ENCODE results near the gene SLC22A13. TPM values are rescaled to one million over a fixed set of nuclear protein-coding genes. Genes with fewer than 3 reads are reported as not detected.

The SLC22A13 gene
- polyA plus RNA-seq, 1 experiment = 0.15 TPM

DNA sequence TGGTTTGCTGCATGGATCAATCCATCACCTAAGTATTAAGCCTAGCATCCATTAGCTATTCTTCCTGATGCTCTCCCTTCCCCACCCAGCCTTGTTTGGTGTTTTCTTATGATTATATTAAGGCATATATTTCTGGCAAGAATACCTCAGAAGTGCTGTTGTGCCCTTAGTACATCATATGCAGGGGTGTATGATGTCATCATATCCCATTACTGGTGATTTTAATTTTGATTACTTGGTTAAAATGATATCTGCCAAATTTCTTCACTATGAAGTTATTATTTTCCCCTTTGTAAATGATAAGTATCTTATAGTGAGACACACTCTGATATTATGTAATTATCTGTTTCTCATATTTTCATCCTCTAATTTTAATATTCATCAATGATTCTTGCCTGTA, 31.9 kb downstream of the SLC22A13 start:
- Histone ChIP-seq H3K4me3 (ENCODE audit: low read depth, low read length) (no peak overlapping the region), H3K27ac (ENCODE audit: low read depth, low read length) (no peak overlapping the region), H3K27me3 (ENCODE audit: control insufficient read depth, insufficient read depth, low read length) (peaks cover 2% of the 10 kb centered on the region), H3K9me3 (ENCODE audit: control insufficient read depth, insufficient read depth, low read length) (no peaks in the 10 kb centered on the region)
- TF ChIP-seq, protein P1, sequence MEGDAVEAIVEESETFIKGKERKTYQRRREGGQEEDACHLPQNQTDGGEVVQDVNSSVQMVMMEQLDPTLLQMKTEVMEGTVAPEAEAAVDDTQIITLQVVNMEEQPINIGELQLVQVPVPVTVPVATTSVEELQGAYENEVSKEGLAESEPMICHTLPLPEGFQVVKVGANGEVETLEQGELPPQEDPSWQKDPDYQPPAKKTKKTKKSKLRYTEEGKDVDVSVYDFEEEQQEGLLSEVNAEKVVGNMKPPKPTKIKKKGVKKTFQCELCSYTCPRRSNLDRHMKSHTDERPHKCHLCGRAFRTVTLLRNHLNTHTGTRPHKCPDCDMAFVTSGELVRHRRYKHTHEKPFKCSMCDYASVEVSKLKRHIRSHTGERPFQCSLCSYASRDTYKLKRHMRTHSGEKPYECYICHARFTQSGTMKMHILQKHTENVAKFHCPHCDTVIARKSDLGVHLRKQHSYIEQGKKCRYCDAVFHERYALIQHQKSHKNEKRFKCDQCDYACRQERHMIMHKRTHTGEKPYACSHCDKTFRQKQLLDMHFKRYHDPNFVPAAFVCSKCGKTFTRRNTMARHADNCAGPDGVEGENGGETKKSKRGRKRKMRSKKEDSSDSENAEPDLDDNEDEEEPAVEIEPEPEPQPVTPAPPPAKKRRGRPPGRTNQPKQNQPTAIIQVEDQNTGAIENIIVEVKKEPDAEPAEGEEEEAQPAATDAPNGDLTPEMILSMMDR (IDR thresholded peaks at IDR 0.05; ENCODE audit: low read depth, low read length) = no peak
- CTCF ChIA-PET = interaction anchor here (1.1 to 2.0 kb wide), 9 partner anchors 8 to 293 kb away, joined by 3 to 9 read pairs (median 5); partner anchors contain the start of gene ACAA1
- no peak for DNase-seq (ENCODE audit: low read depth, low spot score)
- POLR2A ChIA-PET = interaction anchor here (0.7 kb wide), 1 partner anchor 361 kb away, joined by 3 read pairs; no protein-coding TSS in a partner anchor

DNA sequence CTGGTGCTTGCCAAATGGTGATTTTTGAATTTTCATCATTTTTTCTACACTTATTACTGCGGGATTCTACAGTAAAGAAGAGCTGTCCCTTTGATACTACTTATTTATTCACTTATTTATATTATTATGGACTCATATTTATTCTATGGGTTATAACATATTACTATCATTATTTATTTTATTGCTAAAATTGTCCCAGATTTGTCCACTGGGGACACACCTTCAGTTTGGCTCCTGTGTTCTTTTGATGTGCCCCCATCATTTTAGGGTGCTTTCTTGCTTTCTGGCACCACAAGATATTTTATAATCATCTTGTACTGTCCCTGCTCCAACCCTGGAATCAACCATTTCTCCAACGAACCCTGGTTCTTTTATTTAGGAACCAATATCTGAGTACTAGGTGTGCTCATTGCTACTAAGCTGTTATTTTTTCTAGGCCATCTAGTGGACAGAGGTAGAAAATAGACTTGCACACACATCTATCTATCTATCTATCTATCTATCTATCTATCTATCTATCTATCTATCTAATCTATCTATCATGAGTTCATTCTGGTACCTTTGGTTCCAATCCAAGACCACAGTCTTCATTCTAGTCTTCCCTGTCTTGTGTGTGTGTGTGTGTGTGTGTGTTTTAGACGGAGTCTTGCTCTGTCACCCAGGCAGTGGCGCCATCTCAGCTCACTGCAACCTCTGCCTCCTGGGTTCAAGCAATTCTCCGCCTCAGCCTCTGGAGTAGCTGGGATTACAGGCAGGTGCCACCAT, 32.5 kb downstream of the SLC22A13 start:
- TF ChIP-seq, protein P1 (IDR thresholded peaks at IDR 0.05; ENCODE audit: low read depth, low read length) = peak; percentile 53
- Histone ChIP-seq H3K27me3 (ENCODE audit: control insufficient read depth, insufficient read depth, low read length) (no peaks in the 10 kb centered on the region), H3K9me3 (ENCODE audit: control insufficient read depth, insufficient read depth, low read length) (no peaks in the 10 kb centered on the region), H3K27ac (ENCODE audit: low read depth, low read length) (no peak overlapping the region), H3K4me3 (ENCODE audit: low read depth, low read length) (no peak overlapping the region)
- POLR2A ChIA-PET = interaction anchor here (0.7 kb wide), 1 partner anchor 361 kb away, joined by 3 read pairs; no protein-coding TSS in a partner anchor
- no peak for DNase-seq (ENCODE audit: low read depth, low spot score)
- CTCF ChIA-PET = interaction anchor here (1.1 to 2.0 kb wide), 9 partner anchors 8 to 293 kb away, joined by 3 to 9 read pairs (median 5); partner anchors contain the start of gene ACAA1

DNA sequence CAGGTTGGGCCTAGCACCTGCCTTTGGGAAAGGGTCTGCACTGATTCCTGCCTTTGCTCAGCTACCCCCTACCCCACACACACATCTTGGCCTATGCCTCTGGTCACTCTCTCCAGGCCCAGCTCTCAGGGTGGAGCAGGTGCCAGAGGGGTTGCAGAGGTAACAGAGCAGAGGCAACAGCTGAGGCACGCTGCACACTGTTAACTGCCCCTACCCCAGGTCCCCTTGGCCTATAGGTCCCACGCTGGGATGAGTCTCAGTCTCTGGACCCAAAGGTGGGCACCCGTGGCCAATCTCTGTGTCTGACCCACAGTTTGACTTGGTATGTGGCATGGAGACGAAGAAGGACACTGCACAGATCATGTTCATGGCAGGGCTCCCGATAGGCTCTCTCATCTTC, 41.3 kb downstream of the SLC22A13 start:
- CTCF ChIA-PET = no interaction called here
- POLR2A ChIA-PET = no interaction called here

DNA sequence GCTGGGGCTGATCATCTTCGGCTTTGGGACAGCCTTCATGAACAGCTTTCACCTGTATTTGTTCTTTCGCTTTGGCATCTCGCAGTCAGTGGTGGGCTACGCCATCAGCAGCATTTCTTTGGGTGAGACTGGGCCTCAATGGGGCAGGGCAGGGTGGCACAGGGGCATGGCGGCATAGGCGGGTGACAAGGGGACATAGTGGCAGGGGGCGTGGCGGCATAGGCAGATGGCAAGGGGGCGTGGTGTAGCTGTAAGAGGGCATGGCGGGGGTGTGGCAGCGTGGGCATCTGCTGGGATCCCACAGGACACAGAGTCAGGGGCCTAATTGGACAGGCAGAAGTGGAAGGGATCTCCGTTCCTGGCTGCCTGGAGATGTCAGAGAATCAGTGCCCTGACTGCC, 42.0 kb downstream of the SLC22A13 start:
- TF ChIP-seq, protein P1 (IDR thresholded peaks at IDR 0.05; ENCODE audit: low read depth, low read length) = no peak
- ChIA-PET POLR2A (no interaction called here), CTCF (interaction anchor here (0.7 kb wide), 1 partner anchor 36 kb away, joined by 3 read pairs; no protein-coding TSS in a partner anchor)
- Histone ChIP-seq H3K9me3 (ENCODE audit: control insufficient read depth, insufficient read depth, low read length) (no peaks in the 10 kb centered on the region), H3K27me3 (ENCODE audit: control insufficient read depth, insufficient read depth, low read length) (peaks cover 12% of the 10 kb centered on the region), H3K4me3 (ENCODE audit: low read depth, low read length) (no peak overlapping the region), H3K27ac (ENCODE audit: low read depth, low read length) (no peak overlapping the region)
- no peak for DNase-seq (ENCODE audit: low read depth, low spot score)

More for the DNA sequence above, 41.3 kb downstream of the SLC22A13 start:
- no peaks in the 10 kb centered on the region for H3K9me3 ChIP-seq (ENCODE audit: control insufficient read depth, insufficient read depth, low read length)
- no peak overlapping the region for H3K27ac ChIP-seq (ENCODE audit: low read depth, low read length)
- DNase-seq (ENCODE audit: low read depth, low spot score) = no peak
- TF ChIP-seq, protein P1 (IDR thresholded peaks at IDR 0.05; ENCODE audit: low read depth, low read length) = no peak
- no peak overlapping the region for H3K4me3 ChIP-seq (ENCODE audit: low read depth, low read length)
- peaks cover 12% of the 10 kb centered on the region for H3K27me3 ChIP-seq (ENCODE audit: control insufficient read depth, insufficient read depth, low read length)

DNA sequence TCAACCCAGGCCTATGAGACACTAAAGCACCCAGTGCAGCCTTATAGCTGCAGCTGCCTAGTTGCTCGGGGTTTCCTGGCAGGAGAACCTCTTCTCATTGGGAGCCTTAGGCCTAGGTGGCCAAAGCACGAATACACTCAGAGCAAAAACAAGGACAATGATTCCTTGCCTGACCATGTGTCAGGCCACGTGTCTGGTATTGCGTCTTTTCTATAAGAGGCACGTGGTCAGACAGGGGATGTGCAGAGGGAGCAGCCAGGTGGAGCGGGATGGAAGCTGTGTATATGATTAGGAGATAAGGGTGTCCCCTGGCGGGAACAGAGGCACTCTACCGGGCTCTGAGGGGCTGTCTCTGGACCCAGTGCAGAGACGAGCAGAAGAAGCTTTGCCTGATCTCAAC, 42.8 kb downstream of the SLC22A13 start:
- TF ChIP-seq, protein P1 (IDR thresholded peaks at IDR 0.05; ENCODE audit: low read depth, low read length) = no peak
- CTCF ChIA-PET = no interaction called here
- POLR2A ChIA-PET = no interaction called here
- Histone ChIP-seq H3K27me3 (ENCODE audit: control insufficient read depth, insufficient read depth, low read length) (peaks cover 12% of the 10 kb centered on the region), H3K4me3 (ENCODE audit: low read depth, low read length) (no peak overlapping the region), H3K9me3 (ENCODE audit: control insufficient read depth, insufficient read depth, low read length) (no peaks in the 10 kb centered on the region), H3K27ac (ENCODE audit: low read depth, low read length) (no peak overlapping the region)
- no peak for DNase-seq (ENCODE audit: low read depth, low spot score)
